PC-3 (cell line): Measurements from ENCODE around the gene YAF2.

Experiments used
- CTCF ChIP-seq: fragments of 300-600 bp; sonication (generic); conservative IDR thresholded peaks from 2 replicates; pipeline ENCODE4 v1.5.1; 2017; ENCODE audit warnings: antibody characterized with exemption, low read depth, mild to moderate bottlenecking, low read length
- EZH2 ChIP-seq: fragments of 300-600 bp; sonication (generic); IDR thresholded peaks from one replicate; pipeline ENCODE4 v1.6.1; 2017; ENCODE audit warnings: antibody characterized with exemption, mild to moderate bottlenecking, low read length; ENCODE audit not compliant: unreplicated experiment
- EZH2phosphoT487 ChIP-seq: fragments of 300-600 bp; sonication (generic); IDR thresholded peaks from 2 replicates; pipeline ENCODE4 v1.6.1; 2018; ENCODE audit warnings: mild to moderate bottlenecking, antibody characterized with exemption, low read length, borderline replicate concordance

GRCh38 chr12:42221726-42222125 is 16.3 kb downstream of the YAF2 start:
- TF ChIP-seq CTCF (no peak), EZH2phosphoT487 (no peak), EZH2 (no peak)
